Astrocyte (in vitro differentiated cells and primary cell): ENCODE data around the gene NUP214. TPM values are rescaled to one million over a fixed set of nuclear protein-coding genes. Genes with fewer than 3 reads are reported as not detected.

Source experiments
- DNase-seq: peaks from one replicate; pipeline ENCODE4 v3.0.0-alpha.2; 2010; ENCODE audit warnings: low read depth
- FAIRE-seq: peaks from 2 replicates; lab custom pipeline; 2011; peaks lifted over from hg19 to GRCh38; lab: Jason Lieb, UNC
- H2AFZ ChIP-seq: 2 replicates; pipeline ENCODE4 v1.6.0; 2012; ENCODE audit warnings: low read depth, low read length, inconsistent platforms
- H3K27ac ChIP-seq: 2 replicates; pipeline ENCODE4 v1.5.1; 2011; ENCODE audit warnings: low read depth, low read length, inconsistent platforms
- H3K27me3 ChIP-seq: 2 replicates; pipeline ENCODE4 v1.6.0; 2011; ENCODE audit warnings: low read length, inconsistent platforms; ENCODE audit not compliant: insufficient read depth
- H3K36me3 ChIP-seq: 2 replicates; pipeline ENCODE4 v1.5.1; 2011; ENCODE audit warnings: low read length, inconsistent platforms; ENCODE audit not compliant: insufficient read depth
- H3K4me1 ChIP-seq: 2 replicates; pipeline ENCODE4 v1.5.1; 2011; ENCODE audit warnings: low read length, inconsistent platforms; ENCODE audit not compliant: insufficient read depth
- H3K4me2 ChIP-seq: 2 replicates; pipeline ENCODE4 v1.6.0; 2012; ENCODE audit warnings: low read length, inconsistent platforms
- H3K4me3 ChIP-seq: 2 replicates; pipeline ENCODE4 v1.5.1; 2011; ENCODE audit warnings: low read depth, mild to moderate bottlenecking, low read length, inconsistent platforms; ENCODE audit not compliant: insufficient read depth
- H3K79me2 ChIP-seq: 2 replicates; pipeline ENCODE4 v1.6.0; 2012; ENCODE audit warnings: mild to moderate bottlenecking, low read length, inconsistent platforms; ENCODE audit not compliant: insufficient read depth
- H3K9ac ChIP-seq: 2 replicates; pipeline ENCODE4 v1.6.0; 2012; ENCODE audit warnings: mild to moderate bottlenecking, low read length, inconsistent platforms
- H3K9me3 ChIP-seq: 2 replicates; pipeline ENCODE4 v1.5.1; 2012; ENCODE audit warnings: low read depth, mild to moderate bottlenecking, low read length, inconsistent platforms; ENCODE audit not compliant: insufficient read depth
- H4K20me1 ChIP-seq: 2 replicates; pipeline ENCODE4 v1.6.0; 2012; ENCODE audit warnings: low read length, inconsistent platforms; ENCODE audit not compliant: insufficient read depth
- H3K27ac Mint-ChIP-seq: one replicate; pipeline ENCODE4 v1.8.0; 2021; ENCODE audit warnings: mild to moderate bottlenecking, mixed read lengths; ENCODE audit not compliant: unreplicated experiment
- H3K27me3 Mint-ChIP-seq: one replicate; pipeline ENCODE4 v1.8.0; 2021; ENCODE audit warnings: low read depth, mixed read lengths; ENCODE audit not compliant: unreplicated experiment
- H3K36me3 Mint-ChIP-seq: one replicate; pipeline ENCODE4 v1.8.0; 2021; ENCODE audit warnings: low read depth, mixed read lengths; ENCODE audit not compliant: unreplicated experiment
- H3K4me1 Mint-ChIP-seq: one replicate; pipeline ENCODE4 v1.8.0; 2021; ENCODE audit warnings: low read depth, mixed read lengths; ENCODE audit not compliant: unreplicated experiment
- H3K4me3 Mint-ChIP-seq: one replicate; pipeline ENCODE4 v1.8.0; 2021; ENCODE audit warnings: mild to moderate bottlenecking, moderate library complexity, mixed read lengths; ENCODE audit not compliant: unreplicated experiment
- H3K9me3 Mint-ChIP-seq: one replicate; pipeline ENCODE4 v1.8.0; 2021; ENCODE audit warnings: mild to moderate bottlenecking, mixed read lengths; ENCODE audit not compliant: unreplicated experiment
- CTCF ChIP-seq: IDR thresholded peaks from 2 replicates; pipeline ENCODE4 v1.5.1; 2011; ENCODE audit warnings: low read depth, mild to moderate bottlenecking, inconsistent platforms, low read length, moderate library complexity; ENCODE audit not compliant: insufficient read depth
- EZH2 ChIP-seq: IDR thresholded peaks from 2 replicates; pipeline ENCODE4 v1.6.1; 2012; ENCODE audit warnings: mild to moderate bottlenecking, low read length, inconsistent platforms; ENCODE audit not compliant: insufficient read depth
- total RNA-seq: library from RNA; stranded (reverse); gene quantifications from 2 replicates; pipeline ENCODE4 v1.2.1, GENCODE V29; 2021

NUP214 gene
- total RNA-seq, 1 donor from 2014 or later: 30.5 TPM

- H3K9ac ChIP-seq: no peak overlapping the region
- no peak for DNase-seq
- H4K20me1 ChIP-seq: no peaks in the 10 kb centered on the region
- no peaks in the 10 kb centered on the region for H3K36me3 ChIP-seq
- H3K4me3 ChIP-seq: no peak overlapping the region
- no peak for FAIRE-seq
- no peaks in the 10 kb centered on the region for H3K79me2 ChIP-seq
- no peaks in the 10 kb centered on the region for H3K36me3 Mint-ChIP-seq
- TF ChIP-seq CTCF (no peak), EZH2 (no peak)
- no peak overlapping the region for H3K4me2 ChIP-seq
- H3K27ac ChIP-seq: no peak overlapping the region
- no peak overlapping the region for H3K27ac Mint-ChIP-seq
- H3K4me3 Mint-ChIP-seq: no peak overlapping the region
- H3K27me3 Mint-ChIP-seq: peaks cover 2% of the 10 kb centered on the region
- H3K9me3 ChIP-seq: no peaks in the 10 kb centered on the region
- peaks cover under 1% of the 10 kb centered on the region for H3K9me3 Mint-ChIP-seq
- H3K4me1 Mint-ChIP-seq: peaks cover 4% of the 10 kb centered on the region
- H3K27me3 ChIP-seq: no peaks in the 10 kb centered on the region
- H3K4me1 ChIP-seq: peaks cover 8% of the 10 kb centered on the region
- H2AFZ ChIP-seq: no peak overlapping the region
Observed at GRCh38 chr9:131117762-131118145, 7.6 kb upstream of the NUP214 start.

GRCh38 chr9:131119600-131119999, 5.8 kb upstream of the NUP214 start:
- H3K36me3 Mint-ChIP-seq: no peaks in the 10 kb centered on the region
- no peak overlapping the region for H3K9ac ChIP-seq
- no peaks in the 10 kb centered on the region for H3K36me3 ChIP-seq
- H3K27ac Mint-ChIP-seq: no peak overlapping the region
- no peaks in the 10 kb centered on the region for H3K27me3 ChIP-seq
- H3K4me1 ChIP-seq: peaks cover 9% of the 10 kb centered on the region
- no peak overlapping the region for H3K27ac ChIP-seq
- no peak overlapping the region for H3K4me2 ChIP-seq
- H4K20me1 ChIP-seq: no peaks in the 10 kb centered on the region
- H3K4me3 Mint-ChIP-seq: no peak overlapping the region
- DNase-seq: no peak
- no peaks in the 10 kb centered on the region for H3K79me2 ChIP-seq
- no peak overlapping the region for H2AFZ ChIP-seq
- peaks cover 2% of the 10 kb centered on the region for H3K9me3 Mint-ChIP-seq
- FAIRE-seq: no peak
- TF ChIP-seq EZH2: no peak
- TF ChIP-seq CTCF: no peak
- no peaks in the 10 kb centered on the region for H3K27me3 Mint-ChIP-seq
- H3K4me3 ChIP-seq: no peak overlapping the region
- H3K4me1 Mint-ChIP-seq: no peaks in the 10 kb centered on the region
- H3K9me3 ChIP-seq: no peaks in the 10 kb centered on the region

GRCh38 chr9:131120620-131121228, 4.7 kb upstream of the NUP214 start:
- TF ChIP-seq EZH2 (no peak), CTCF (no peak)
- Histone ChIP-seq H3K27ac (no peak overlapping the region), H3K4me1 (peaks cover 12% of the 10 kb centered on the region), H3K36me3 (no peaks in the 10 kb centered on the region), H3K9me3 (no peaks in the 10 kb centered on the region), H2AFZ (no peak overlapping the region), H3K4me2 (no peak overlapping the region), H4K20me1 (no peaks in the 10 kb centered on the region), H3K9ac (no peak overlapping the region), H3K79me2 (peaks cover 3% of the 10 kb centered on the region), H3K4me3 (no peak overlapping the region), H3K27me3 (no peaks in the 10 kb centered on the region)
- H3K4me3 Mint-ChIP-seq: no peak overlapping the region
- peaks cover 2% of the 10 kb centered on the region for H3K9me3 Mint-ChIP-seq
- no peaks in the 10 kb centered on the region for H3K27me3 Mint-ChIP-seq
- peaks cover 4% of the 10 kb centered on the region for H3K4me1 Mint-ChIP-seq
- DNase-seq (no peak), FAIRE-seq (no peak)
- H3K36me3 Mint-ChIP-seq: no peaks in the 10 kb centered on the region
- H3K27ac Mint-ChIP-seq: no peak overlapping the region
